Activated naive CD4-positive, alpha-beta T cell treated with anti-CD3 and anti-CD28 coated beads, Interleukin-2, amount 50 U/mL, for 72 hours (primary cell): ENCODE results near the gene SELENOF. TPM values are rescaled to one million over a fixed set of nuclear protein-coding genes. Genes with fewer than 3 reads are reported as not detected.
"Not testable (repeated sequence)": the region's sequence is repeated elsewhere in the genome, so short reads cannot be mapped to it uniquely, and the experiment has no call there.

Experiments
- ATAC-seq, 2 donors: fragments of 150-1000 bp; cut with Tn5 transposase; 2 replicates each; pipeline ENCODE4 v1.10.0; 2021; ENCODE audit warnings: mild to moderate bottlenecking in 2 of 2, moderate library complexity in 2 of 2
- DNase-seq, 2 donors: peaks; one replicate each; pipeline ENCODE4 v3.0.0; 2021 to 2022; ENCODE audit warnings: low spot score in 2 of 2
- H3K27ac Mint-ChIP-seq, 2 donors: one replicate each; pipeline ENCODE4 v1.8.0; 2022; ENCODE audit warnings: mild to moderate bottlenecking in 2 of 2, mixed read lengths in 2 of 2
- H3K36me3 Mint-ChIP-seq, 2 donors: one replicate each; pipeline ENCODE4 v1.8.0; 2022; ENCODE audit warnings: mixed read lengths in 2 of 2
- H3K9me3 Mint-ChIP-seq, 2 donors: one replicate each; pipeline ENCODE4 v1.8.0; 2022; ENCODE audit warnings: mixed read lengths in 2 of 2
- total RNA-seq, 2 donors: library from RNA; stranded (reverse); gene quantifications; one replicate each; pipeline ENCODE4 v1.2.3, GENCODE V29; 2022

The SELENOF gene
- total RNA-seq, 2 donors from 2014 or later = 40.6 to 144 TPM

DNA sequence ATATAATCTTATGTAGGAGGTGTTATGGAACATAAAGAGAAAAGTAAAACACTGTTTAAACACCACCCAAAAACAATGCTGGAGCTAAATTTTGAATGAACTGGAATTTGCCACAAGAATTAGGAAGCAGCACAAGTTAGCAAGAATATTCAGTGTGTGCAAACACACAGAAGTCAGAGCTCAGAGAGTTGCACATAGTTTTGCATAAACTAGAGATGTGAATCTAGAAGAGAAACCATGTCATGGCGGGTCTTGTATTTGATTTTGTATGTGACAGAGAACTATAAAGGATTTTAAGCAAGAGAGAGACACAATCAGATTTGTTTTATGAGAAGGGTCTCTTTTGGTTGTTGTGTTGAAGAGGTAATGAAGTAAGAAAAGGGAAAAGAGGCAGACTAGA, 38.2 kb downstream of the SELENOF start:
- Mint-ChIP-seq H3K9me3 (no peaks in the 10 kb centered on the region), H3K36me3 (peaks cover 4 to 7% of the 10 kb centered on the region in 2 donors), H3K27ac (peak overlapping the region in 1 of 2 donors; percentile 12)
- no peak for DNase-seq
- no peak for ATAC-seq

GRCh38 chr1:86872086-86872485, 41.8 kb downstream of the SELENOF start:
- ATAC-seq (no peak), DNase-seq (no peak)
- peaks cover 4 to 7% of the 10 kb centered on the region in 2 donors for H3K36me3 Mint-ChIP-seq
- H3K9me3 Mint-ChIP-seq = no peaks in the 10 kb centered on the region
- H3K27ac Mint-ChIP-seq = no peak overlapping the region

DNA sequence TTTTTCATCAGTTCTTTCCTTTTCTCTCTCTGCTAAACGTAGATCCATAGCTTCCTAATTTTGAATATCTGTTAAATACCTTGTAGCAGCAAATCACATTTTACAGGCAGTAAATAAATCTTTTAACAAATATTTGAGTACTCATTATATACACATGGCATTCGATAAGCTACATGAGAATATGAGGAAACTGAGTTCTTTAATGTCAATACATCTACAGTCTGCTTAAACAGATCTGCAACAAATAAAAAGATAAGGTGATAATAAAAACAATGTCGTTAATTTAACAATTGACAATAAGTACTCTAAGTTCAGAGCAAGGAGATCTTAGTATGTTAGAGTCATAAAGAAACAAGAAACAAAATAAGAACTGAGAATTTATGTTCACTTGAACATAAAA, 42.9 kb downstream of the SELENOF start:
- Mint-ChIP-seq H3K9me3 (no peaks in the 10 kb centered on the region), H3K27ac (no peak overlapping the region), H3K36me3 (peaks cover 4 to 7% of the 10 kb centered on the region in 2 donors)
- no peak for ATAC-seq
- no peak for DNase-seq

- no peak for DNase-seq
- peak in 1 of 2 donors; percentile 68 for ATAC-seq
- peak overlapping the region; percentile 62 to 68 for H3K27ac Mint-ChIP-seq
- no peaks in the 10 kb centered on the region for H3K9me3 Mint-ChIP-seq
- no peaks in the 10 kb centered on the region for H3K36me3 Mint-ChIP-seq
These were observed 45.4 kb downstream of the SELENOF start for GRCh38 chr1:86868477-86868876.

GRCh38 chr1:86867278-86867677, 46.6 kb downstream of the SELENOF start:
- not testable (repeated sequence) for H3K36me3 Mint-ChIP-seq, H3K9me3 Mint-ChIP-seq, ATAC-seq, H3K27ac Mint-ChIP-seq, DNase-seq

DNA sequence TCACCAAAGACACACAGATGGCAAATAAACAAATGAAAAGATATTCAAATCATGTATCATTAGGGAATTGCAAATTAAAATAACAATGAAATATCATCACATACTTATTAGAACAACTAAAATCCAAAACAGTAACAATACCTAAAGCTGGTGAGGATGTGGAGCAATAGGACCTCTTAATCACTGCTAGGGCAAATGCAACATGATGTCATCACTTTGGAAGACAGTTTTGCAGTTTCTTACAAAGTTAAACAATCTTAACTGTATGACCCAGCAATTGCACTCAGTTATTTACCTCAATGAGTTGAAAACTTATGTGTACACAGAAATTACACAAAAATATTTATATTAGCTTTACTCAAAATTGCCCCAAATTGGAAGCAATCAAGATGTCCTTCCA, 47.3 kb downstream of the SELENOF start:
- DNase-seq (no peak), ATAC-seq (no peak)
- H3K36me3 Mint-ChIP-seq = no peaks in the 10 kb centered on the region
- H3K27ac Mint-ChIP-seq = peak overlapping the region in 1 of 2 donors; percentile 82
- H3K9me3 Mint-ChIP-seq = no peaks in the 10 kb centered on the region

- no peak for DNase-seq
- Mint-ChIP-seq H3K36me3 (no peaks in the 10 kb centered on the region), H3K27ac (peak overlapping the region in 1 of 2 donors; percentile 82), H3K9me3 (no peaks in the 10 kb centered on the region)
- no peak for ATAC-seq
These were observed 47.8 kb downstream of the SELENOF start for GRCh38 chr1:86865973-86866637.

DNA sequence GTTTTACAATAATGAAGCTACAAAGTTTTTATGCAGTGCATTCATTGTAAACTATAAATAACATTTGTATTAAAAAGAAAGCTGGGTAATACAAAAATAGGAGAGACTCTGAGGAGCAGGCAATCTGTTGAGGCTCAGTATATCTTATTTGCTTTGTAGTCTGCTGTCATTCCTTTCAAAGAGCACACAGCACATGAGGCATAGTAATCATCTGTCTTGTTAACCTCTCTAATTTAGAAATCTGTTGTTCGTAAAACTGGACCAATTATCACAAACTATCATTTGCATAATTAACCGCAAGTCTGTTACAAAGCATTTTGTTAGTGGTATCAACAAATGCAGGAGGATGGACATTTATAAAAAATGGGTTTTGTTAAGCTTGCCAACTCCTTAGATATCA, 51.0 kb downstream of the SELENOF start:
- DNase-seq (no peak), ATAC-seq (no peak)
- H3K27ac Mint-ChIP-seq = no peak overlapping the region
- H3K36me3 Mint-ChIP-seq = no peaks in the 10 kb centered on the region
- H3K9me3 Mint-ChIP-seq = no peaks in the 10 kb centered on the region

- no peaks in the 10 kb centered on the region for H3K36me3 Mint-ChIP-seq
- DNase-seq (no peak), ATAC-seq (no peak)
- no peaks in the 10 kb centered on the region for H3K9me3 Mint-ChIP-seq
- H3K27ac Mint-ChIP-seq = no peak overlapping the region
These were observed 52.5 kb downstream of the SELENOF start for GRCh38 chr1:86861424-86861823.

GRCh38 chr1:86860424-86860823, 53.5 kb downstream of the SELENOF start:
- H3K36me3 Mint-ChIP-seq = no peaks in the 10 kb centered on the region
- H3K9me3 Mint-ChIP-seq = no peaks in the 10 kb centered on the region
- no peak for DNase-seq
- H3K27ac Mint-ChIP-seq = no peak overlapping the region
- no peak for ATAC-seq

DNA sequence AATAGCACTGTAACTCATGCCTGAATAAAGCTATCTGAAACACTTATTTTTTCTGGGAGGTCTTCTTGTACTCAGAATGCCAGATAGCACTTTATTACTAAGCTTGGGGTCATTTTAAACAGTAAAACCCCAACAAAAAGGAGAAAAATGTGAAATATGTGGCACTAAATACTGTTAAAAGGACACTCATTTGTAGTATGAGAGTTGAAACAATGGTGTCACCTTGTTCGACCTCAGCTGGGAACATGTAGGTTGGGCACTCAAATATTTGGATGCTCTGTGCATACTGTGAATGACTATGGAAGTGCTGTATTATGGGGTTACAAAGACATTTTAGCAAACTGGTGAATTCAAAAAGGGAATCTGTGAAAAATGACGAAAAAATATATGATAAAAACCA, 53.9 kb downstream of the SELENOF start:
- ATAC-seq = no peak
- Mint-ChIP-seq H3K9me3 (no peaks in the 10 kb centered on the region), H3K27ac (no peak overlapping the region), H3K36me3 (no peaks in the 10 kb centered on the region)
- DNase-seq = no peak

- ATAC-seq = no peak
- no peak for DNase-seq
- no peak overlapping the region for H3K27ac Mint-ChIP-seq
- H3K36me3 Mint-ChIP-seq = no peaks in the 10 kb centered on the region
- H3K9me3 Mint-ChIP-seq = no peaks in the 10 kb centered on the region
These were observed 55.2 kb downstream of the SELENOF start for GRCh38 chr1:86858524-86859261.

GRCh38 chr1:86856196-86856595, 57.7 kb downstream of the SELENOF start:
- H3K27ac Mint-ChIP-seq = no peak overlapping the region
- ATAC-seq (no peak), DNase-seq (no peak)

DNA sequence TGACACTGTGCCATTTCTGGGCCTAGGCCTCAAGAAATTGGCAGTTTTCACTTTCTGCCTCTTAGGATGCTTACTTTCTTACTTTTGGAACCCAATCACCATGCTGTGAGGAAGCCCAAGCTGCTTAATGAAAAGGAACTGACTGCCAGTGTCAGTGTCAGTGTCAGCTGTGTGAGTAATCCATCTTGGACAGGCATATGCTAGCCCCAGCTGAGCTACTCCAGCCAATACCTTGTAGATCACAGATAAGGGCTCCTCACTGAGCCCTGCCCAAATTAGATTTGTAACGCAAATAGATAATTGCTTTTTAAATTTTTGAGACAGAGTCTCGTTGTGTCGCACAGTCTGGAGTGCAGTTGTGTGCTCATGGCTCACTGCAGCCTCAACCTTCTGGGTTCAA, 59.6 kb downstream of the SELENOF start:
- Mint-ChIP-seq H3K27ac (no peak overlapping the region), H3K36me3 (no peaks in the 10 kb centered on the region), H3K9me3 (no peaks in the 10 kb centered on the region)
- DNase-seq (no peak), ATAC-seq (no peak)

More at GRCh38 chr1:86856196-86856595, 57.7 kb downstream of the SELENOF start:
- Mint-ChIP-seq H3K36me3 (no peaks in the 10 kb centered on the region), H3K9me3 (no peaks in the 10 kb centered on the region)

DNA sequence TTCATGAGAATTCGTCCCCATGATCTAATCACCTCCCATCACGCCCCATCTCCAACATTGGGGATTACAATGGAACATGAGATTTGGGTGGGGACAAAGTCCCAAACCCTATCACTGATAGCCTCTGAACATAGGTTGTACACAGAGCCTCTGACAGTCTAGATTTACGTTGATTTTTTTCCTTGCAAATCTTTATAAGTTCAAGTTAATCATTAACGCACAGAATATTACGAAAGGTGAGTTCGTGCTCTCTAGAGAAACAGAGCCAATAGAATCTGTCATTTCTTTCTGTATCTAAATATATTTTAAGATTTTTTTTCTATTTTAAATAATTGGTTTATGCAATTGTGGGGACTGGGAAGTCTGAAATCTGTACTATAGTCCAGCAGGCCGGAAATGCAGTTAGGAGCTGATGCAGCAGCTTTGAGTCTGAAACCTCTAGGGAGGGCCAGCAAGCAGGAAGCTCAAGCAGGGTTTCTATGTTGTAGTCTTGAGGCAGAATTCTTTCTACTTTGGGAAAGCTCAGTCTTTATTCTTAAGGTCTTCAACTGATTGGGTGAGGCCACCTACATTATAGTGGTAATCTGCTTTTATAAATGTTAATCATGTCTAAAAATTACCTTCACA, 61.0 kb downstream of the SELENOF start:
- DNase-seq = no peak
- H3K27ac Mint-ChIP-seq = no peak overlapping the region
- H3K36me3 Mint-ChIP-seq = no peaks in the 10 kb centered on the region
- no peak for ATAC-seq
- H3K9me3 Mint-ChIP-seq = no peaks in the 10 kb centered on the region

DNA sequence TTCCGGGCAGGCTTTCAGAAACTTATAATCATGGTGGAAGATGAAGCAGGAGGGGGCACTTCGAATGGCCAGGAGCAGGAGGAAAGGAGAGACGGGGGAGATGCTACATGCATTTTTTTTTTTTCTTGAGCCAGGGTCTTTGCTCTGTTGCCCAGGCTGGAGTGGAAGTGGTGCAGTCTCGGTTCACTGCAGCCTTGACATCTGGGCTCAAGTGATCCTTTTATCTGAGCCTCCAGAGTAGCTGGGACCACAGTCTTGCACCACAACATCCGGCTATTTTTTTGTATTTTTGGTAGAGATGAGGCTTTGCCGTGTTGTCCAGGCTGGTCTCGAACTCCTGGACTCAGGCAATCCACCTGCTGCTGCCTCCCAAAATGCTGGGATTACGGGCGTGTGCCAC, 61.6 kb downstream of the SELENOF start:
- no peak for ATAC-seq
- Mint-ChIP-seq H3K9me3 (no peaks in the 10 kb centered on the region), H3K27ac (no peak overlapping the region), H3K36me3 (no peaks in the 10 kb centered on the region)
- no peak for DNase-seq

GRCh38 chr1:86849756-86850155, 64.2 kb downstream of the SELENOF start:
- DNase-seq (no peak), ATAC-seq (no peak)
- Mint-ChIP-seq H3K9me3 (no peaks in the 10 kb centered on the region), H3K36me3 (no peaks in the 10 kb centered on the region), H3K27ac (no peak overlapping the region)
